ENCODE measurements around the gene ABLIM2.

Gene ABLIM2

DNA sequence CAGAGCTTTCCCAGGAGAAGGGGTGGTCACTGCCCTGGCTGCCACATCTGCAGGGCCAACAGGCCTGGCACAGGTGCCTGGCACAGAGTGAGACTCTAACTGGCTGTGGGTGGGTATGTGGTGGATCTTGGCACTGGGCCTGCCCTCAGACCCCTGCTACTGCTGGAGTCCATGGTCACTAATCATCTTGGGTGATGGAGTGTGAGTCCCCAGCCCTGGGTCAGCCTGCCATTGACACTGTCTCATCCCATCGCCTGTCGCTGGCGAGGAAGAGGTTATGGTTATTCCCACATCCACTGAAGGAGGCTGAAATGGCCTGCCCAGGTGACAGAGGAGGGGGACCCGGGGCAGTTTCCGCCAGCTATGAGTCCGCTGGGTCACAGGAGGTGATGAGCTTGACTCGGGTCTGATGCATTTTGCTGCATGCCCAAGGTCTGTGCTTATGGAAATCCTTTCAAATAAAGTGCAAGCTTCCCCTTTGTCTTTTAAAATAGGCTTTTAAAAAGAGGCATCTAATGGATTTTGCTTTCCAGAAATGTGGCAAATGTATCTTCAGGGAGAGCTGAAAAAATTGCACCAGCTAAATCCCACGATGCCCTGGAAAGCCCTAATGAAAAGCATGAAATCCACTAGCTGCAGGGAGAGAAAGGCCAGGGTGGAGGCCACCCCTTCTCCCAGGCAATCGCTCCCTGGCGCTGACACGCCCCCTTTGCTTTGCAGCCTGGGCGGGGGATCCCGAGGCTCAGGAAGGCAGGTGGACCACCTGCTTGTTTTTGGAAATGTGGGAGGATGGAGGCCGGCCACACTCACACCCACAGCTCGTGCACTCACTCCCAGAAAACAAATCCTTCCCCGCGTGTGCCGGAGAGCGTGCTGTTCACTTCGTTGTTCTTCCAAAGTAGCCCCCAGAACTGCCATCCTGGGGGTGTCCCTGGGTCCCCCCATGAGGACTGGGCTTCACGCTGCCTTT is 54.9 kb downstream of the ABLIM2 start:
- DNase-seq (ENCODE audit: low read depth), result no peak

DNA sequence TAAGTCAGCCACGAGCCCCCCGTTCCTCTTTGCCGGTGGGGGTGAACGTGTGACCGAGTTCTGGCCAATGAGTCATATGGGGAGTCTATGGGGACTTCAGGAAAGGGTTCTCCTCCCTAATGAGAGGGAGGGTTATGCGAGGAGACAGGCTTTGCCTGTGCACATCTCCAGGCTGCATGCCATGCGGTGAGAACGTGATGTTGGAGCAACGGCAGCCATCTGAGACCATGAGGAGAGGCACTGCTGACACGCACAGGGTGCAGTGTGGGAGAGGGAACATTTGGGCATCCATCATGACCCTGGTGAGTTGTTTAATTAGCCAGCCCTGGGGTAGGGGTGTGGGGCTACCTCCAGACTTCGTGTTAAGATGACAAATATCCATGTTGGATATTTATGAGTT is 55.8 kb downstream of the ABLIM2 start:
- DNase-seq (ENCODE audit: low read depth), result no peak

DNA sequence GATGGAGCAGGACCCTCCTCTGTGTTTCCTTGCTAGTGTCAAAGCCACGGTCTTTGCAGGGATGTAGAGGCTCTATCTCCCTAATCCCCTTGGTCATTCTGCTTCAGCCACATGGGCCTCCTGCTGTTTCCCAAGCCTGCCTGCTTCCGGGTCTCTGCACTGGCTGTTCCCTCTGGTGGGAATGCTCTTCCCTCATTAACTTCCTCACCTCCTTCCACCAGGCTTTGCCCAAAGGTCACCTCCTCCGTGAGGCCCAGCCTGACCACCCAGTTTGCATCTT is 56.6 kb downstream of the ABLIM2 start:
- DNase-seq (ENCODE audit: low read depth), result no peak

GRCh38 chr4:8101213-8102075 is 57.2 kb downstream of the ABLIM2 start:
- no peak for DNase-seq (ENCODE audit: low read depth)

DNA sequence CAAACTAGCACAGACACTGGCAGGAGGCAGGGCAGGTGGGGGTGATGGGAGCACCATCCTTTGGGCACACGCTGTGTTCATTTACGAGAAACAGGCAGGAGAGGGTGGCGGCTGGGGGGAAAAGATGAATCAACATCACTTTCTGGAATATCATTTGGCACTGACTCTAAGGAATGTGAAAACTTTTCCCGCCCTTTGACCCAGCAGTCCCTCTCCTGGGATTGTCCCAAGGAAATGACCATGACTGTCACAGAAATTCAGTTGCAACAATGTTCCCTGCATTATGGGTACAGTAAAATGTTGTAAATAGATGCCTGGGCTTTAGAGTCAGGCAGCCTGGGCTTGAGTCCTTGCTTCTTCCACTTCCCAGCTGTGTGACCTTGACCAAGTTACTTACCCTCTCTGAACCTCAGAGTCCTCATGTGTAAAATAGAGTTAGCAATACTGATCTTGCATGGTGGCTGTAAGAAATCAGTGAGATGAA is 58.6 kb downstream of the ABLIM2 start:
- no peak for DNase-seq (ENCODE audit: low read depth)

GRCh38 chr4:8098506-8098905 is 60.1 kb downstream of the ABLIM2 start:
- DNase-seq (ENCODE audit: low read depth), result no peak

- DNase-seq (ENCODE audit: low read depth), result no peak
These were observed 60.8 kb downstream of the ABLIM2 start for GRCh38 chr4:8097721-8098345.

DNA sequence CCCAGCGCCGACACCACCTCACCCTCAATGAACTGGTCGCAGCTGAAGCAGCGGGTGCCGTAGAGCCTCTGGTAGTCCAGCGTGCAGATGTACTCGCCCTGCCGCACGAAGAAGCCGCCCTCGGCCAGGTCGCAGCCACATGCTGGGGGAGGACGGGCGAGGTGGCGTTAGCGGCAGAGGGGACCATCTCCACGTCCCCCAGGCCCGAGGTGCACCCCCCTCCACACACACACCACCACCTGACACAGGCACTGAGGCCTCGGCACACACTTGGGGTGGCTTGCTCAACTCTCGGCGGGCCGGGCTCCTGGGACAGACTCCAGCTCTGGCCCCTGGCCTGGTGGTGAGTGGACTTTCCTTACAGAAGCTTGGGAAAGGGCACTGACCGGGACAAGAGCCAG is 61.5 kb downstream of the ABLIM2 start:
- DNase-seq (ENCODE audit: low read depth), result no peak

DNA sequence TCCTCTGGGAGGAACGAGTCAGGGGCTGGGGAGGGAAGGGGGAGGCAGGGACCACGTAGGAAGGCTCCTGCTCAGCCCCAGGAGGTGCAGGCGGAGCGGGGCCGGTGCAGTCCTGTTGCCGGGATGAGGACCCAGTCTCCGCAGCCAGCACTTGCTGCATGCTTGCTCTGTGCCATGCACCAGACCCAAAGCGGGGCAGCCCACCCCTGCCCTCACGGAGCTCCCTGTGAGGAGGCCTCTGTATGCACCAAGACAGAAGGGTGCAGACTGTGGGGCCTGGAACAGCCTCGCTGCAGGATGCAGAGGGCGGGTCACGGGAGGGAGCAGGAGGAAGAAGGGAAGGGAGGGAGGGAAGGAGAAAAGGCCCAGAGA is 61.9 kb downstream of the ABLIM2 start:
- DNase-seq (ENCODE audit: low read depth), result no peak

GRCh38 chr4:8095956-8096689 is 62.5 kb downstream of the ABLIM2 start:
- no peak for DNase-seq (ENCODE audit: low read depth)

DNA sequence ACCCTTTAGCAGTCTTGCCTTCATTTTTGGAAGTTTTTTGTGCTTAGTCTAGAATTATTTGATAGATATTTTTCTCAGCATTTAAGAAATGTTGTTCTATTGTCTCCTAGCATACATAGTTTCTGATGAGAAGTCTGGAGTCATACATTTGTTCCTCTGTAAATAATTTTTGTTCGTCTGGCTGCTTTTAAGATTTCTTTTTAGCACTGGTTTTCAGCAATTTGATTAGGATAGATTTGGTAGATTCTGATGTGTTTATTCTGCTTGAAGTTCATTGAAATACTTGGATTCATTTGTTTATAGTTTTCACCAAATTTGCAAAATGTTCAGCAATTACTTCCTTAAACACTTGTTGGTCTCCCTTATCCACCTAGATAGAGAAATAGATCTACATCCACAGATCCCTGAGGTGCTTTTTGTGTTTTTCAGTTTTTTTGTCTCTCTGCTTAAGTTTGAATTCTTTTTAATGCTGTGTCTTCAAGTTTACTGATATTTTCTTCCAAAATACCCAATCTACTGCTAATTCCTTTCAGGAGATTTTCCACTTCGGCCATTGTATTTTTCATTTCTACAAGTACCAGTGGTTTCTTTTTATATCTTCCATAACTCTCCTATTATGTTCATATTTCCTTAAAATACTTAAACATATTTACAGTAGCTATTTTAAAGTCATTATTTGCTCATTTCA is 64.9 kb downstream of the ABLIM2 start:
- no peak for DNase-seq (ENCODE audit: low read depth)

GRCh38 chr4:8092282-8092681 is 66.3 kb downstream of the ABLIM2 start:
- DNase-seq (ENCODE audit: low read depth), result no peak

DNA sequence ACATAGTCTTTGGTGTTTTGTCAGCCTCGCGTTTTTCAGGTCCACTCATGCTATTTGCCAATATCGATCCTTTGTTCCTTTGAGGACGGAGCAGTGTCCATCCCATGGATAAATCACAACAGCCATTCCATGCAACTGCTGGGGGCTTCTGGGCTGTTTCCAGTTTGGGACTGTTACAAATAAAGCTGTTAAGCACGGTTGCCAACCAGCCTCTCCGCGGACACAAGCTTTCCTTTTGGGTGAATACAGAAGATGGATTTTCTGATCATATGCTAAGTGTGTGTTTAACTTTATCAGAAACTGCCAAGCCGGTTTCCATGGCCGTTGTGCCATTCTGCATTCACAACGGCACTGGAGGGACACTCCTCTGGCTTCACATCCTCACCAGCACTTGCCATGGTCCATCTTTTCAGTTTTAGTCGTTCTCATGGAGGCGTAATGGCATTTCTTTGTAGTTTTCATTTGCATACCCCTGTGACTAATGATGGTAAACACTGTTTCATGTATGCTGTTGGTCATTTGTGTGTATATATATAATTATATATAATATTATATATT is 67.8 kb downstream of the ABLIM2 start:
- no peak for DNase-seq (ENCODE audit: low read depth)

DNA sequence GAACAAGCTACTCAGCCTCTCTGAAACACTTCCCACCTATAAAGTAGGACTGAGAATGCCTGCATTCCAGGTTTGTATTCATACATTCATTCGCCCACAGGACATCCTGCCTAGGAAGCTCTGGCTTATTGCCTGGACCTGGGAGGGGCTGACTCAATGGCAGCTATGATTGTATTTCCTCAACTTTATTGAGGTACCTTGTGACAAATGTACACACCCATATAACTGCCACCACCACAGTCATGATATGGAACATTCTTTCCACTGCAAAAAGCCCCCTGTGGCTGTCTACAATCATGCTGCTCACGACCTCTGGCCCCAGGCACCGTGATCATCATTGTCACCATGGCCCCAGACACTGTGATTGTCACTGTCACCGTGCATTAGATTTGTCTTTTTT is 68.3 kb downstream of the ABLIM2 start:
- DNase-seq (ENCODE audit: low read depth), result no peak

GRCh38 chr4:8089862-8090261 is 68.8 kb downstream of the ABLIM2 start:
- no peak for DNase-seq (ENCODE audit: low read depth)

- no peak for DNase-seq (ENCODE audit: low read depth)
These were observed 69.6 kb downstream of the ABLIM2 start for GRCh38 chr4:8088966-8089491.

DNA sequence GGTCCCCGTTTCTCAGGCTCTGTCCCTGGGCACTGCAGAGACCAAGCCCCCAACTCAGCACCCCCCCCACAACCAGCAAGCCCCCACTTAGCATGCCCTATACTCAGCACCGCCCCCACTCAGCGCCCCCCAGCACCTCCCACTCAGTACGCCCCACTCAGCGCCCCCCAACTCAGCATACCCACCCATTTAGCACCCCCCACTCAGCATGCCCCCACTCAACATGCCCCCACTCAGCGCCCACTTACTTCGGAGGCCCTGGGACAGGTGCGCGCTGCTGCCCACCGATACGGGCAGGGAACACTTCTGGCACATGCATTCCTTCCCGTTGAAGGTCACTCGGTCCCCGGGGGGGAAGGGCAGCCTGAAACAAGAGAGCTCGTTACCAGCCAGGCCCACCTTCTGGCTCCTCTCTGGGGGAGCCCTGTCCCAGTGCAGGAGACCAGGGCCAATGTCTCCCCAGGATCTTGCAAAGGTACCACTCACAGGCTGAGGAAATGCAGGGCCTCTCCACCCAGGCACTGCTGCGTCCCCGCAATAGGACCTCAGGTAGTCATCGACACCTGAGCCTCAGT is 70.6 kb downstream of the ABLIM2 start:
- no peak for DNase-seq (ENCODE audit: low read depth)

GRCh38 chr4:8086783-8087445 is 71.7 kb downstream of the ABLIM2 start:
- DNase-seq (ENCODE audit: low read depth), result no peak

DNA sequence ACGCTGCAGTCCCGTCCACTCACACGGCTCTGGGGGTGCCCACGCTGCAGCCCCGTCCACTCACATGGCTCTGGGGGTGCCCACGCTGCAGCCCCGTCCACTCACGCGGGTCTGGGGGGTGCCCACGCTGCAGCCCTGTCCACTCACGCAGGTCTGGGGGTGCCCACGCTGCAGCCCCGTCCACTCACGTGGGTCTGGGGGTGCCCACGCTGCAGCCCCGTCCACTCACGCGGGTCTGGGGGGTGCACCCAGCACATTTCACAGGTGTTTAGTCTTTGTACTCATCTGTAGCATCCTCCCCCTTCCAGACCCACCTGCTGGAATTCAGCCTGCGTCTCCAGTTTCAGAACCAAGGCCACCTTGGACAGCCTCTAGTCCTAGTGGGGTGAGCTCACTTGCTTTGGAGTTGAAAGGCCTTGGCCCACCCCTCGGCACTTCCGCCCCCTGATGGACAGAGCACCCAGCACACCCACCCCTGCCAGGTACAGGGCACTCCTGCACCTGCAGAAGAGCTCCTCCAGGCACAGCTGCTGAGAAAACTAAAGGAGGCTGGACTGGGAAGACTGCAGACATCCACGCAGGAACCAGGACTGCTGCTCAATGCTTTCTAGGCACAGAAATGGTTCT is 73.0 kb downstream of the ABLIM2 start:
- DNase-seq (ENCODE audit: low read depth), result no peak
